K562 (cell line): Measurements from ENCODE around the gene SLC25A45. TPM values are rescaled to one million over a fixed set of nuclear protein-coding genes. Genes with fewer than 3 reads are reported as not detected.

Experiments used
- GABPB1 ChIP-seq: sonication (generic); formaldehyde crosslinking; IDR thresholded peaks from 2 replicates; pipeline ENCODE4 v1.8.0; 2022; ENCODE audit warnings: mild to moderate bottlenecking, missing genetic modification reagents
- HDAC3 ChIP-seq: fragments of 450-650 bp; IDR thresholded peaks from 2 replicates; pipeline ENCODE4 v1.6.1; 2018; ENCODE audit warnings: borderline replicate concordance, mild to moderate bottlenecking, moderate library complexity; ENCODE audit not compliant: partially characterized antibody
- HMG20A ChIP-seq: fragments of 450-650 bp; formaldehyde crosslinking; conservative IDR thresholded peaks from 2 replicates; pipeline ENCODE4 v1.4.0; 2020; ENCODE audit warnings: mild to moderate bottlenecking, mixed read lengths
- MXI1 ChIP-seq: IDR thresholded peaks from 2 replicates; pipeline ENCODE4 v1.6.1; 2011; ENCODE audit warnings: low read depth, mild to moderate bottlenecking, improper control_type of control experiment, low read length
- NFYB ChIP-seq: IDR thresholded peaks from 2 replicates; pipeline ENCODE4 v1.6.1; 2011; ENCODE audit warnings: mild to moderate bottlenecking, moderate library complexity; ENCODE audit not compliant: insufficient read length; ENCODE audit errors: extremely low read depth
- NR2F6 ChIP-seq: fragments of 450-650 bp; formaldehyde crosslinking; IDR thresholded peaks from 2 replicates; pipeline ENCODE4 v1.4.0; 2020; ENCODE audit warnings: mild to moderate bottlenecking
- RNF2 ChIP-seq: sonication (generic); IDR thresholded peaks from 2 replicates; pipeline ENCODE4 v1.6.1; 2016
- SUPT5H ChIP-seq: fragments of 450-650 bp; IDR thresholded peaks from 2 replicates; pipeline ENCODE4 v1.6.1; 2016
- polyA plus RNA-seq, 8 experiments: library from polyadenylated mRNA; depleted of rRNA in 4 of 8; stranded (reverse) in 5 of 8; unstranded in 3 of 8; fragments of >200 nt; fragmentation: Nextera tagmentation in 2 of 8; fragmentation: Illumina TruSeq in 1 of 8; extraction: Ambion mirVana in 2 of 8; extraction: Trizol in 1 of 8; gene quantifications; 2 replicates each; pipeline versions ENCODE4 v1.2.1 to v1.2.3, GENCODE V29; 2011 to 2014; ENCODE audit warnings: inconsistent platforms in 1 of 8, missing spikeins in 1 of 8
- total RNA-seq, 7 experiments: library from RNA; depleted of rRNA in 6 of 7; stranded (reverse); fragments of >200 nt in 6 of 7; fragmentation: Illumina TruSeq in 2 of 7; extraction: Trizol in 2 of 7; gene quantifications; 2 replicates each; pipeline versions ENCODE4 v1.2.1 to v1.2.3, GENCODE V29; 2011 to 2021; ENCODE audit warnings: low replicate concordance in 1 of 7
- TF ChIP-seq, protein P1 (sequence below), 3 experiments: IDR thresholded peaks in 2 of 3; conservative IDR thresholded peaks in 1 of 3; 2 replicates each; pipeline ENCODE4 v1.5.1; 2011 to 2012; ENCODE audit warnings: low read length in 3 of 3, mild to moderate bottlenecking in 3 of 3, control low read depth in 2 of 3, improper control_type of control experiment in 1 of 3, inconsistent platforms in 1 of 3, low read depth in 1 of 3, mixed read lengths in 1 of 3, moderate library complexity in 1 of 3; ENCODE audit not compliant: insufficient read depth in 2 of 3
- TF ChIP-seq, protein P2 (sequence below), 2 experiments: fragments of 450-650 bp in 1 of 2; IDR thresholded peaks; 2 replicates each; pipeline ENCODE4 v1.6.1; 2011 to 2017; ENCODE audit warnings: low read depth in 2 of 2, antibody characterized with exemption in 1 of 2, borderline replicate concordance in 1 of 2, low read length in 1 of 2, mild to moderate bottlenecking in 1 of 2, mixed read lengths in 1 of 2; ENCODE audit not compliant: control insufficient read depth in 1 of 2
- TF ChIP-seq, protein P3 (sequence below): fragments of 250-450 bp; sonication (Bioruptor Pico); IDR thresholded peaks from 2 replicates; pipeline ENCODE4 v1.4.0; 2020; ENCODE audit warnings: borderline replicate concordance
- TF ChIP-seq, protein P4 (sequence below): sonication (generic); formaldehyde crosslinking; IDR thresholded peaks from 2 replicates; pipeline ENCODE4 v1.8.0; 2023; ENCODE audit warnings: mild to moderate bottlenecking, missing genetic modification reagents
- TF ChIP-seq, protein P5 (sequence below): sonication (generic); formaldehyde crosslinking; IDR thresholded peaks from 2 replicates; pipeline ENCODE4 v1.8.1; 2023; ENCODE audit warnings: mild to moderate bottlenecking, missing genetic modification reagents

Gene SLC25A45
- total and polyA plus RNA-seq, 9 of the 15 experiments (the other 6 are each of a cell fraction or from before 2014, with no cell fraction given), result 0.15 to 2.3 (median 0.68) TPM

DNA sequence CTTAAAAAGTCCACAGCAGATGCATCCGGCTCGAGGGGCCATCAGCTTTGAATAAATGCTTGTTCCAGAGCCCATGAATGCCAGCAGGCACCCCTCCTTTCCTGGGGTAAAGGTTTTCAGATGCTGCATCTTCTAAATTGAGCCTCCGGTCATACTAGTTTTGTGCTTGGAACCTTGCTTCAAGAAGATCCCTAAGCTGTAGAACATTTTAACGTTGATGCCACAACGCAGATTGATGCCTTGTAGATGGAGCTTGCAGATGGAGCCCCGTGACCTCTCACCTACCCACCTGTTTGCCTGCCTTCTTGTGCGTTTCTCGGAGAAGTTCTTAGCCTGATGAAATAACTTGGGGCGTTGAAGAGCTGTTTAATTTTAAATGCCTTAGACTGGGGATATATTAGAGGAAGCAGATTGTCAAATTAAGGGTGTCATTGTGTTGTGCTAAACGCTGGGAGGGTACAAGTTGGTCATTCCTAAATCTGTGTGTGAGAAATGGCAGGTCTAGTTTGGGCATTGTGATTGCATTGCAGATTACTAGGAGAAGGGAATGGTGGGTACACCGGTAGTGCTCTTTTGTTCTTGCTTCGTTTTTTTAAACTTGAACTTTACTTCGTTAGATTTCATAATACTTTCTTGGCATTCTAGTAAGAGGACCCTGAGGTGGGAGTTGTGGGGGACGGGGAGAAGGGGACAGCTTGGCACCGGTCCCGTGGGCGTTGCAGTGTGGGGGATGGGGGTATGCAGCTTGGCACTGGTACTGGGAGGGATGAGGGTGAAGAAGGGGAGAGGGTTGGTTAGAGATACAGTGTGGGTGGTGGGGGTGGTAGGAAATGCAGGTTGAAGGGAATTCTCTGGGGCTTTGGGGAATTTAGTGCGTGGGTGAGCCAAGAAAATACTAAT is 42.0 kb upstream of the SLC25A45 start (continued):
- TF ChIP-seq MXI1, result peak; percentile 12; the same call in 1 of the 2 replicates
- TF ChIP-seq, protein P1, sequence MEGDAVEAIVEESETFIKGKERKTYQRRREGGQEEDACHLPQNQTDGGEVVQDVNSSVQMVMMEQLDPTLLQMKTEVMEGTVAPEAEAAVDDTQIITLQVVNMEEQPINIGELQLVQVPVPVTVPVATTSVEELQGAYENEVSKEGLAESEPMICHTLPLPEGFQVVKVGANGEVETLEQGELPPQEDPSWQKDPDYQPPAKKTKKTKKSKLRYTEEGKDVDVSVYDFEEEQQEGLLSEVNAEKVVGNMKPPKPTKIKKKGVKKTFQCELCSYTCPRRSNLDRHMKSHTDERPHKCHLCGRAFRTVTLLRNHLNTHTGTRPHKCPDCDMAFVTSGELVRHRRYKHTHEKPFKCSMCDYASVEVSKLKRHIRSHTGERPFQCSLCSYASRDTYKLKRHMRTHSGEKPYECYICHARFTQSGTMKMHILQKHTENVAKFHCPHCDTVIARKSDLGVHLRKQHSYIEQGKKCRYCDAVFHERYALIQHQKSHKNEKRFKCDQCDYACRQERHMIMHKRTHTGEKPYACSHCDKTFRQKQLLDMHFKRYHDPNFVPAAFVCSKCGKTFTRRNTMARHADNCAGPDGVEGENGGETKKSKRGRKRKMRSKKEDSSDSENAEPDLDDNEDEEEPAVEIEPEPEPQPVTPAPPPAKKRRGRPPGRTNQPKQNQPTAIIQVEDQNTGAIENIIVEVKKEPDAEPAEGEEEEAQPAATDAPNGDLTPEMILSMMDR (IDR thresholded peaks at IDR 0.05 in 2 of 3, conservative IDR thresholded peaks at IDR 0.05 in 1 of 3; ENCODE audit: insufficient read depth in 2 of 3, low read depth in 1 of 3, low read length in 3 of 3), result no peak
- TF ChIP-seq NFYB, result no peak
- TF ChIP-seq, protein P2, sequence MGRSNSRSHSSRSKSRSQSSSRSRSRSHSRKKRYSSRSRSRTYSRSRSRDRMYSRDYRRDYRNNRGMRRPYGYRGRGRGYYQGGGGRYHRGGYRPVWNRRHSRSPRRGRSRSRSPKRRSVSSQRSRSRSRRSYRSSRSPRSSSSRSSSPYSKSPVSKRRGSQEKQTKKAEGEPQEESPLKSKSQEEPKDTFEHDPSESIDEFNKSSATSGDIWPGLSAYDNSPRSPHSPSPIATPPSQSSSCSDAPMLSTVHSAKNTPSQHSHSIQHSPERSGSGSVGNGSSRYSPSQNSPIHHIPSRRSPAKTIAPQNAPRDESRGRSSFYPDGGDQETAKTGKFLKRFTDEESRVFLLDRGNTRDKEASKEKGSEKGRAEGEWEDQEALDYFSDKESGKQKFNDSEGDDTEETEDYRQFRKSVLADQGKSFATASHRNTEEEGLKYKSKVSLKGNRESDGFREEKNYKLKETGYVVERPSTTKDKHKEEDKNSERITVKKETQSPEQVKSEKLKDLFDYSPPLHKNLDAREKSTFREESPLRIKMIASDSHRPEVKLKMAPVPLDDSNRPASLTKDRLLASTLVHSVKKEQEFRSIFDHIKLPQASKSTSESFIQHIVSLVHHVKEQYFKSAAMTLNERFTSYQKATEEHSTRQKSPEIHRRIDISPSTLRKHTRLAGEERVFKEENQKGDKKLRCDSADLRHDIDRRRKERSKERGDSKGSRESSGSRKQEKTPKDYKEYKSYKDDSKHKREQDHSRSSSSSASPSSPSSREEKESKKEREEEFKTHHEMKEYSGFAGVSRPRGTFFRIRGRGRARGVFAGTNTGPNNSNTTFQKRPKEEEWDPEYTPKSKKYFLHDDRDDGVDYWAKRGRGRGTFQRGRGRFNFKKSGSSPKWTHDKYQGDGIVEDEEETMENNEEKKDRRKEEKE (IDR thresholded peaks at IDR 0.05; ENCODE audit: borderline replicate concordance in 1 of 2, control insufficient read depth in 1 of 2, low read depth in 2 of 2, low read length in 1 of 2), result peak in 1 of 2 experiments; percentile 66; a peak in 3 of 4 replicates
- TF ChIP-seq GABPB1, result peak; percentile 51
- peak; percentile 91 for TF ChIP-seq SUPT5H
- no peak for TF ChIP-seq HMG20A (CRISPR knock-in tag)
- no peak for TF ChIP-seq HDAC3
- TF ChIP-seq, protein P3, sequence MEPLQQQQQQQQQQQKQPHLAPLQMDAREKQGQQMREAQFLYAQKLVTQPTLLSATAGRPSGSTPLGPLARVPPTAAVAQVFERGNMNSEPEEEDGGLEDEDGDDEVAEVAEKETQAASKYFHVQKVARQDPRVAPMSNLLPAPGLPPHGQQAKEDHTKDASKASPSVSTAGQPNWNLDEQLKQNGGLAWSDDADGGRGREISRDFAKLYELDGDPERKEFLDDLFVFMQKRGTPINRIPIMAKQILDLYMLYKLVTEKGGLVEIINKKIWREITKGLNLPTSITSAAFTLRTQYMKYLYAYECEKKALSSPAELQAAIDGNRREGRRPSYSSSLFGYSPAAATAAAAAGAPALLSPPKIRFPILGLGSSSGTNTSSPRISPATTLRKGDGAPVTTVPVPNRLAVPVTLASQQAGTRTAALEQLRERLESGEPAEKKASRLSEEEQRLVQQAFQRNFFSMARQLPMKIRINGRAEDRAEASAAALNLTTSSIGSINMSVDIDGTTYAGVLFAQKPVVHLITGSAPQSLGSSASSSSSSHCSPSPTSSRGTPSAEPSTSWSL (CRISPR knock-in tag), result no peak
- TF ChIP-seq RNF2, result no peak; the same call in 1 of the 2 replicates
- TF ChIP-seq, protein P4, sequence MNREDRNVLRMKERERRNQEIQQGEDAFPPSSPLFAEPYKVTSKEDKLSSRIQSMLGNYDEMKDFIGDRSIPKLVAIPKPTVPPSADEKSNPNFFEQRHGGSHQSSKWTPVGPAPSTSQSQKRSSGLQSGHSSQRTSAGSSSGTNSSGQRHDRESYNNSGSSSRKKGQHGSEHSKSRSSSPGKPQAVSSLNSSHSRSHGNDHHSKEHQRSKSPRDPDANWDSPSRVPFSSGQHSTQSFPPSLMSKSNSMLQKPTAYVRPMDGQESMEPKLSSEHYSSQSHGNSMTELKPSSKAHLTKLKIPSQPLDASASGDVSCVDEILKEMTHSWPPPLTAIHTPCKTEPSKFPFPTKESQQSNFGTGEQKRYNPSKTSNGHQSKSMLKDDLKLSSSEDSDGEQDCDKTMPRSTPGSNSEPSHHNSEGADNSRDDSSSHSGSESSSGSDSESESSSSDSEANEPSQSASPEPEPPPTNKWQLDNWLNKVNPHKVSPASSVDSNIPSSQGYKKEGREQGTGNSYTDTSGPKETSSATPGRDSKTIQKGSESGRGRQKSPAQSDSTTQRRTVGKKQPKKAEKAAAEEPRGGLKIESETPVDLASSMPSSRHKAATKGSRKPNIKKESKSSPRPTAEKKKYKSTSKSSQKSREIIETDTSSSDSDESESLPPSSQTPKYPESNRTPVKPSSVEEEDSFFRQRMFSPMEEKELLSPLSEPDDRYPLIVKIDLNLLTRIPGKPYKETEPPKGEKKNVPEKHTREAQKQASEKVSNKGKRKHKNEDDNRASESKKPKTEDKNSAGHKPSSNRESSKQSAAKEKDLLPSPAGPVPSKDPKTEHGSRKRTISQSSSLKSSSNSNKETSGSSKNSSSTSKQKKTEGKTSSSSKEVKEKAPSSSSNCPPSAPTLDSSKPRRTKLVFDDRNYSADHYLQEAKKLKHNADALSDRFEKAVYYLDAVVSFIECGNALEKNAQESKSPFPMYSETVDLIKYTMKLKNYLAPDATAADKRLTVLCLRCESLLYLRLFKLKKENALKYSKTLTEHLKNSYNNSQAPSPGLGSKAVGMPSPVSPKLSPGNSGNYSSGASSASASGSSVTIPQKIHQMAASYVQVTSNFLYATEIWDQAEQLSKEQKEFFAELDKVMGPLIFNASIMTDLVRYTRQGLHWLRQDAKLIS (CRISPR knock-in tag), result peak; percentile 28; the same call in 1 of the 2 replicates
- no peak; the same call in 1 of the 2 replicates for TF ChIP-seq NR2F6 (CRISPR knock-in tag)
- TF ChIP-seq, protein P5, sequence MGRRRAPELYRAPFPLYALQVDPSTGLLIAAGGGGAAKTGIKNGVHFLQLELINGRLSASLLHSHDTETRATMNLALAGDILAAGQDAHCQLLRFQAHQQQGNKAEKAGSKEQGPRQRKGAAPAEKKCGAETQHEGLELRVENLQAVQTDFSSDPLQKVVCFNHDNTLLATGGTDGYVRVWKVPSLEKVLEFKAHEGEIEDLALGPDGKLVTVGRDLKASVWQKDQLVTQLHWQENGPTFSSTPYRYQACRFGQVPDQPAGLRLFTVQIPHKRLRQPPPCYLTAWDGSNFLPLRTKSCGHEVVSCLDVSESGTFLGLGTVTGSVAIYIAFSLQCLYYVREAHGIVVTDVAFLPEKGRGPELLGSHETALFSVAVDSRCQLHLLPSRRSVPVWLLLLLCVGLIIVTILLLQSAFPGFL, result peak; percentile 96; the same call in 1 of the 2 replicates
